HG02884 (cell line): ENCODE results near the gene PLCZ1.
"Not testable (repeated sequence)": the region's sequence is repeated elsewhere in the genome, so short reads cannot be mapped to it uniquely, and the experiment has no call there.

Experiments used
- ATAC-seq: cut with Tn5 transposase; IDR thresholded peaks from one replicate; pipeline ENCODE4 v1.9.1; 2021; ENCODE audit warnings: mild to moderate bottlenecking, moderate library complexity; ENCODE audit not compliant: unreplicated experiment

Gene PLCZ1, protein sequence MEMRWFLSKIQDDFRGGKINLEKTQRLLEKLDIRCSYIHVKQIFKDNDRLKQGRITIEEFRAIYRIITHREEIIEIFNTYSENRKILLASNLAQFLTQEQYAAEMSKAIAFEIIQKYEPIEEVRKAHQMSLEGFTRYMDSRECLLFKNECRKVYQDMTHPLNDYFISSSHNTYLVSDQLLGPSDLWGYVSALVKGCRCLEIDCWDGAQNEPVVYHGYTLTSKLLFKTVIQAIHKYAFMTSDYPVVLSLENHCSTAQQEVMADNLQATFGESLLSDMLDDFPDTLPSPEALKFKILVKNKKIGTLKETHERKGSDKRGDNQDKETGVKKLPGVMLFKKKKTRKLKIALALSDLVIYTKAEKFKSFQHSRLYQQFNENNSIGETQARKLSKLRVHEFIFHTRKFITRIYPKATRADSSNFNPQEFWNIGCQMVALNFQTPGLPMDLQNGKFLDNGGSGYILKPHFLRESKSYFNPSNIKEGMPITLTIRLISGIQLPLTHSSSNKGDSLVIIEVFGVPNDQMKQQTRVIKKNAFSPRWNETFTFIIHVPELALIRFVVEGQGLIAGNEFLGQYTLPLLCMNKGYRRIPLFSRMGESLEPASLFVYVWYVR

DNA sequence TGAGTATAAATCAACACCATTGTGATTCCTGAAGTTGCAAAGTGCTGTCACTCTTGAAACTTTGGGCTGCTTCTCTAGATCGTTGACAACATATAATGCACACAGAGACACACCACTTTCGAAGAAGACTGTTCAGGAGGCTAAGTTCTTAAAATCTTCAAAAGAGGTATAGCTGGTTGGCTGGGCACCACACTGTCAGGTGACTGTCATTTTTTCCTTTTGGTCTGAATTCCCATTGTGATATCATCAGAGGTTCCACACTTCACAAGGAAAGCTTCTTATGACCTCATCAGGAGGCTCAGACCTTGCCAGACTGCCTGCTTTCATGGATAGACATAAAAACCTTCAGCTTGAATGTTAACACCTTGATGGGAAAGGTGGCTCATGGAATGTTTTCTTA lies at the start of gene PLCZ1, which contains the start of gene CAPZA3:
Gene PLCZ1, minus strand, starts transcription at position 194 of the 400 bp plus-strand sequence. CDS start 641 bp downstream, outside the sequence.
Gene CAPZA3, plus strand, starts transcription at position 301 of the 400 bp plus-strand sequence. CDS start 150 bp downstream, outside the sequence.
- no peak for ATAC-seq

- not testable (repeated sequence) for ATAC-seq
These were observed 47.7 kb upstream of the PLCZ1 start for GRCh38 chr12:18785465-18785864.

DNA sequence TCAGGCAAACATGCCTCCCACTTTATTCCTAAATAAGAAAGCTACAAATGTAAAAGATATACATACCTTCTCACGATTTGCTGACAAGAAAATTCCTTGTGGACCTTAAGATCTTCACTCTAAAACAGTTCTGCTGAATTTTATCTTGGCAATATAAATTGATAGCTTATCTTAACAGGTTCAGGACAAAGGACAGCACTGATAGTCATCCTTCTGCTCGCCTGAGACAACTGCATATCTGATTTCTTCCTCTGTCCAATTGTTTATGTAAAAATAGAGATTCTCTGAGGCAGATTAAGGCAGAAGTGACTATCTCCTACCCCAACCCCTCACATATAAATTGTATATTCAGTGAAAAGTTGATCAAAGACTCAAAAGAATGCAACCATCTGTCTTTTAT lies 45.0 kb upstream of the PLCZ1 start:
- no peak for ATAC-seq

GRCh38 chr12:18766479-18766878 lies 28.7 kb upstream of the PLCZ1 start:
- not testable (repeated sequence) for ATAC-seq

- ATAC-seq = no peak
These were observed 17.5 kb upstream of the PLCZ1 start for GRCh38 chr12:18755341-18755740.

DNA sequence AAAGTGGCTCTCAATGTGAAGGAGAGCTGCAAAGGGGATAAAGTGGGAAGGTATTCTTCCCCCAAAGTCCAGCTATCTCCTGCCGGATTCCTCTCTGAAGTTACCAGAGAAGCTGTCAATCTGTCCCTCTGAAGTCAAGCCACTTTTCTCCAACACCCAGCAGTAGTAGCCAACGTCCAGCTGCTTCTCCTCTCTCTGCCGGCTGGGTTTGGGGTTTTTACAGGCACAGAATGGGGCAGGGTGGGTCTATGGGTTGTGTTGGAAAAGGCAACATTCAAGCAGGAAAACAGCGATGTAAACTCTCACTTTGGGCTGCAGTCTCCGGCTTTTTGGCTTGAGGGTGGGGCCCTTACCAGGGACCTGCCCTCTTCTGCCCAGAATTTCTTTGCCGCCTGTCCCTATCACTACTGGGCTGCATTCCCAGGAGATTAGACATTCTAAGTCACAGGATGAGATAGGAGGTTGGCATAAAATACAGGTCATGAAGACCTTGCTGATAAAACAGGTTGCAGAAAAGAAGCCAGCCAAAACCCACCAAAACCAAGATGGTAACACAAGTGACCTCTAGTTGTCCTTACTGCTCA lies 16.4 kb upstream of the PLCZ1 start:
- ATAC-seq = no peak

DNA sequence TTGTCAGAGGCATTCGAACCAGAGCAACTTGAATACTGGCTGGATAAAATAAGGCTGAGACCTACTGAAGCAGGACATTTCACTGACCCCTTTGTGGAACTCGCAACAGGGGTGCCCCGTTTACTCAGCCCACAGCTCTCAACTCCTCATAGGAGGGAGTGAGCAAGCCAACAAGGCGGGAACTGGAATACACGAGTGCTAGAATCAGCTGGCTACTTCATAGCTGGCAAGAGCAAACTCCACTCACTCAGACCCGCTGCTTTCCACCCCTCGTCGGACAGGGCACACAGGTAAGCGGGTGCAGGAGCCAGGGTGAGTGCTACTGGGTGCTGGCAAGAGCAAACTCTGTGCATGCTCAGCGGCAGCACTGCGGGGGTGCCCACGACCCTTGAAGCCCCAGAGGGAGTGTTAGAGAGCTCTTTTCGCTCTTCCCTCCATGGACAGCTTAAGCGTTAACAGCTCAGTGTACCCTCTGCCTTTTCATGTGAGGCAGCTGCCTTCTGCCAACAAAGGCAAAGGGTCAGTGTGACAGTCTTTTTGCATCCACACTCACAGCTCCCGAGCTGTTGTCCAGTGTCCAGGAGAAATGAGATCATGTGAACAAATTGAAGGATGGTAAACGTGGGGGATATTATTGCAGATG lies 15.8 kb upstream of the PLCZ1 start:
- no peak for ATAC-seq

- ATAC-seq = no peak
These were observed 15.1 kb upstream of the PLCZ1 start for GRCh38 chr12:18752947-18753346.

DNA sequence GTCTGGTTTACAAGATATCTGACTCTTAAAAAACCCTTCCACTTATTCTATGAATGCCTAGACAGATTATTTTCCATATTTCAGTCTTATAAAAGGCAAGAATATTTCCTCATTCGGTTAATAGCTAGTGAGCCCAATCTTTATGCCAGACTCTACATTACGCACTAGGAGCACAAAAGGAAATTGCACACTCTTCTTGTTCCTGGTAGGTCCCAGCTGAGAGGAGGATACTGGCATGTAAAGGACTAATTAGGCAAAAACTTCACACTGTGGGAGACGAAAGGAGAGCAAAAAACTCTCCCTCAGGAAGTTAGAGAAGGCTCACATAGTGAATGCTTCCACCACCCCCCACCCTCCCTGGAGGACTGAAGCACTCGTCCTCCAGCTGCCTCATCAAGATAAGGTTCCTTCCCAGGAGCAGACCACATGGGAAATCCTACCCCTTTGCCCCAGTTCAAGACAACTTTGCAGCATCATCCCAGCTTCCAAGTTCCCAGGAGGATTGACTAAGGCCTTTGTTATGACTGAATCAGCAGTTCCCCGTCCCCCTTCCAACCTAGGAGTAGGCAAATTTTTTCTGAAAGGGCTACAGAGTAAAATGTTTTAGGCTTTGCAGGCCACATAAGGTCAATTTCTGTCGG lies 14.6 kb upstream of the PLCZ1 start:
- no peak for ATAC-seq

- no peak for ATAC-seq
These were observed 14.1 kb upstream of the PLCZ1 start for GRCh38 chr12:18751866-18752265.

DNA sequence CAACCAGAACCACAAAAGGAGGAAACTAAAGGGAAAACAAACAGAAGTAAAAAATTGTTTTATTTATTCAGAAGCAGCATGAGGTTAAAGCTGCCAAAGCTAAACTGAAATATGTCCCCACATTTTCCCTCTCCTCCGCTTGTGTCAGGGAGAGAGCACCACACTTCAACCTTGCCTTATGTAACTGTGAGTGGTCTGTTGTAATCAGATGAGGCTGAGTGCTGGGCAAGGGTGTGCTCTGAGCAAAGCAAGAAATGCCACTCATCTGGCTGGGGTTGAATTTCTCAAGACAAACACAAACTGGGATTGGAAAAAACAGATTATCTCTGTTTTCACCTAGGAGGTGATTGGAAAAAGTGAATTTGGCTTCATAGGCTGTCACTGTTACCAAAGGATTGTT lies 12.3 kb upstream of the PLCZ1 start:
- ATAC-seq = no peak

GRCh38 chr12:18749386-18749957 lies 11.7 kb upstream of the PLCZ1 start:
- ATAC-seq = no peak

- ATAC-seq = no peak
These were observed 10.1 kb upstream of the PLCZ1 start for GRCh38 chr12:18747895-18748294.

GRCh38 chr12:18731156-18731555 lies 6.7 kb downstream of the PLCZ1 start:
- no peak for ATAC-seq

GRCh38 chr12:18723752-18724151 lies 14.1 kb downstream of the PLCZ1 start:
- ATAC-seq = no peak

DNA sequence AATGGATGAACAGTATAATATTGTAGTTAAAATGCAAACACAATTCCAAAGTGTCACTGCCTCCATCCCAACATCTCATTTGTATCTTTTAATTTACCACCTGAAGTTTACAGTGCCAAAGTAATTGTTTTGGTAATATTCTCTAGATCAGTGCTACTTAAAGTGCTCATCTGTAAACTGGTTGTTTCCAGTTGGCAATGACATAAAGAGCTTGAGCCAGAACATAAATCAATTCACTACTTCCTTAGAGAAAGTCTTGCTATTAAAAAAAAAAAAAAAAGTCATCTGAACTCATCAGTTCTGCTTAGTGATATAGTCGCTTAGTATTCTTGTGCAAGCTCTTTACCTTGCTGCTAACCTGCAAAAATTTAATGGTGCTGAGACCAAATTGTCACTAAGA lies 16.4 kb downstream of the PLCZ1 start:
- no peak for ATAC-seq

DNA sequence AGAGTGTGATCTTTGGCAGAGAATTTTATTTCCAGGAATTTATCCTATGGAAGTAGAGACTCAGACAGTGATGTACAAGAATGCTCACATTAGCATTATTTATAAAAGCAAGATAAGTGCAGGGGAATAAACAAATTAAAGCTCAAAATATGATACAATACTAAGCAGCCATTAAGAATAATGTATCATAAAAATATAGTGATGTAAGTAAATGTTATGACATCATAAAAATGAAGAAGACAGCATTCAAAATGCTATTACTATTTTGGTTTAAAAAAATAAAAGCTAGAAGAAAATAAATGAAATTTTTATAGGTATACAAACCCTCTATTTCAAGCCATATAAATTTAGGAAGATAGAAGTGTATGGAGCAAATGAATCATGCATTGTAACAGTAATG lies 17.1 kb downstream of the PLCZ1 start:
- ATAC-seq = no peak

DNA sequence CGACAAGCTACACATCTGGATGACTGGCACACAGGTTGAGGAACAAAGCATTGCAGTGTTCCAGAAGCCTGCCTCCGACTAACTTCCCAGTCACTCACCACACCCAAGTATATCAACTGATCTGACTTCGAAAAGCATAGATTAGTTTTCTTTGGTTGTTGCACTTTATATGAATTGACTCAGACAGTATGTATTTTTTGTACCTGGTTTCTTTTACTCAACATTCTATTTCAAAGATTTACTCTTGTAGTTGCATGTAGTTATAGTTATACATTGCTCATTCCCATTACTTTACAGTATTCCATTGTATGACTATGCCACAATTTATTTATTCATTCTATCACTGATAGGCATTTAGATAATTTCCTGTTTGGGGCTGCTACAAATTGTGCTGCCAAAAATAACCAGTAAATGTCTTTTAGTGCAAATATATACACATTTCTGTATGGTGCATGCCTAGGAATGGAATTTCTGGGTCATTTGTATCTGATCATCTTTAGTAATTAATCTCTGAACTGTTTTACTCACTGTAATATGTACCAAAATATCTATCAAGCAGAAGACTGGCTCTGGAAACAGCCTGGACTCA lies 17.8 kb downstream of the PLCZ1 start:
- ATAC-seq = no peak

GRCh38 chr12:18718462-18718861 lies 19.4 kb downstream of the PLCZ1 start:
- no peak for ATAC-seq

- no peak for ATAC-seq
These were observed 21.6 kb downstream of the PLCZ1 start for GRCh38 chr12:18716236-18716635.
